Measurements from ENCODE around the gene CAV3.

CAV3 gene

GRCh38 chr3:8727605-8728512 is 5.7 kb upstream of the CAV3 start:
- TF ChIP-seq, protein P1, sequence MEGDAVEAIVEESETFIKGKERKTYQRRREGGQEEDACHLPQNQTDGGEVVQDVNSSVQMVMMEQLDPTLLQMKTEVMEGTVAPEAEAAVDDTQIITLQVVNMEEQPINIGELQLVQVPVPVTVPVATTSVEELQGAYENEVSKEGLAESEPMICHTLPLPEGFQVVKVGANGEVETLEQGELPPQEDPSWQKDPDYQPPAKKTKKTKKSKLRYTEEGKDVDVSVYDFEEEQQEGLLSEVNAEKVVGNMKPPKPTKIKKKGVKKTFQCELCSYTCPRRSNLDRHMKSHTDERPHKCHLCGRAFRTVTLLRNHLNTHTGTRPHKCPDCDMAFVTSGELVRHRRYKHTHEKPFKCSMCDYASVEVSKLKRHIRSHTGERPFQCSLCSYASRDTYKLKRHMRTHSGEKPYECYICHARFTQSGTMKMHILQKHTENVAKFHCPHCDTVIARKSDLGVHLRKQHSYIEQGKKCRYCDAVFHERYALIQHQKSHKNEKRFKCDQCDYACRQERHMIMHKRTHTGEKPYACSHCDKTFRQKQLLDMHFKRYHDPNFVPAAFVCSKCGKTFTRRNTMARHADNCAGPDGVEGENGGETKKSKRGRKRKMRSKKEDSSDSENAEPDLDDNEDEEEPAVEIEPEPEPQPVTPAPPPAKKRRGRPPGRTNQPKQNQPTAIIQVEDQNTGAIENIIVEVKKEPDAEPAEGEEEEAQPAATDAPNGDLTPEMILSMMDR (IDR thresholded peaks at IDR 0.05; ENCODE audit: insufficient read depth, missing control alignments) = no peak
- DNase-seq (ENCODE audit: insufficient read length, low spot score) = no peak
- FAIRE-seq = no peak

GRCh38 chr3:8729479-8729878 is 4.1 kb upstream of the CAV3 start:
- TF ChIP-seq, protein P1 (IDR thresholded peaks at IDR 0.05; ENCODE audit: insufficient read depth, missing control alignments) = no peak
- DNase-seq (ENCODE audit: insufficient read length, low spot score) = no peak
- no peak for FAIRE-seq

- FAIRE-seq (no peak), DNase-seq (ENCODE audit: insufficient read length, low spot score) (no peak)
Measured at GRCh38 chr3:8730656-8731055, 2.9 kb upstream of the CAV3 start.

GRCh38 chr3:8732413-8732812 is 1.2 kb upstream of the CAV3 start:
- no peak for DNase-seq (ENCODE audit: insufficient read length, low spot score)
- no peak for FAIRE-seq
- TF ChIP-seq, protein P1 (IDR thresholded peaks at IDR 0.05; ENCODE audit: insufficient read depth, missing control alignments) = no peak

More at GRCh38 chr3:8730656-8731055, 2.9 kb upstream of the CAV3 start:
- TF ChIP-seq, protein P1 (IDR thresholded peaks at IDR 0.05; ENCODE audit: insufficient read depth, missing control alignments) = no peak

GRCh38 chr3:8734137-8734878 is 706 bp downstream of the CAV3 start:
- TF ChIP-seq, protein P1 (IDR thresholded peaks at IDR 0.05; ENCODE audit: insufficient read depth, missing control alignments) = no peak
- FAIRE-seq = no peak
- no peak for DNase-seq (ENCODE audit: insufficient read length, low spot score)

DNA sequence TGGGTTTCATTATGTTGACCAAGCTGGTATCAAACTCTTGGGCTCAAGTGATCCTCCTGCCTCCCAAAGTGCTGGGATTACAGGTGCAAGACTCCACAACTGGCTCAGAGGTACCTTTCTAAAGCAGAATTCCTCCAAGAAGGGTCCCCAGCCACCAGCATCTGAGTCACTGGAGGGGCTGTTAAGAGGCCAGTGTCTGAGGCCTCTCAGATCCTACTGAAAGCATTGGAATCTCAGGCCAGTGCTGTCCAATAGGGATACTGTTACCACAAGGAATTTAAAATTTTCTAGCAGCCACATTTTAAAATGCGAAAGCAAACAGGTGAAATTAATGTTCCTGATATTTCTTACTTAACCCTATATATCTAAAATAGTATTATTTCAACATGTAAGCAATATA is 1.3 kb downstream of the CAV3 start:
- FAIRE-seq (no peak), DNase-seq (ENCODE audit: insufficient read length, low spot score) (no peak)
- TF ChIP-seq, protein P1 (IDR thresholded peaks at IDR 0.05; ENCODE audit: insufficient read depth, missing control alignments) = no peak

All from D721Med (cell line).